ENCODE measurements around the gene RXRG.
A peak's percentile ranks its signal among the peaks of the same experiment; 100 is the strongest.

Gene RXRG

DNA sequence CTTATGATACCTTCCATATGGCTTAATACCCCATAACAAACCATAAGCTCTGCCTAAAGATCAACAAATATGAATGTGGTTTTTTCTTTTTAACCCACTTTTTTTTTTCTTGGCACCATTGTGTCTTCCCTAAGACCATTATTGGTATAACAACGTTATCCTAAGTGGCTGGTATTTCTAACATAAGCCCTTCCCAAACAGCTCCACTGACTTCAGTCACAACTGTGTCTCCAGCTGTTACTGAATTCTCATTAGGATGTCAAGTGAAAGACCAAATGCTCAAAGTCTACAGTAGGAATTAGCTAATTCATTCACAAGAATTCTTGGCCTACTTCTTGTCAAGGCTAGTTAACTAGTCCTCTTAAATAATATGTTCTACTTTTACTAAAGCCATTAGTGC lies 4.2 kb upstream of the RXRG start:
- no peak for DNase-seq (ENCODE audit: low spot score)

DNA sequence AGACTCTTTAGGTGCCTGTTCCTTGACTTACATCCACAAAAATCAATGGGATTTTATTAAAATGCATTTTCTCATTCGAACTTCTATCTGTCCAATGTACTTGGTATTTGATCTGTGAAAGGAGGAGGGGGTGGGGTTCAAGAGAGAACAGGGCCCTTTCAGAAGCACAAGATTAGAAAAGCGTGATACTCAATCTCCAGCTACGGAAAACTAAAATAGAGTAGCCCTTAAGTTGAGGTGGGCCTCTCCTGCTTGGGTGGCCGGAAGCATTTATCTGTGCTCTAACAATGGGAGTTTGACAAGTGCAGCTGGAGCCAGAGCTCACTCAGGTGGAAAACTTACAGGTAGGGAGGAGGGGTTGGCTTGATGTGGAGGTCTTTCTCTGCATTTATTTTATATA lies 462 bp upstream of the RXRG start:
- no peak for DNase-seq (ENCODE audit: low spot score)

DNA sequence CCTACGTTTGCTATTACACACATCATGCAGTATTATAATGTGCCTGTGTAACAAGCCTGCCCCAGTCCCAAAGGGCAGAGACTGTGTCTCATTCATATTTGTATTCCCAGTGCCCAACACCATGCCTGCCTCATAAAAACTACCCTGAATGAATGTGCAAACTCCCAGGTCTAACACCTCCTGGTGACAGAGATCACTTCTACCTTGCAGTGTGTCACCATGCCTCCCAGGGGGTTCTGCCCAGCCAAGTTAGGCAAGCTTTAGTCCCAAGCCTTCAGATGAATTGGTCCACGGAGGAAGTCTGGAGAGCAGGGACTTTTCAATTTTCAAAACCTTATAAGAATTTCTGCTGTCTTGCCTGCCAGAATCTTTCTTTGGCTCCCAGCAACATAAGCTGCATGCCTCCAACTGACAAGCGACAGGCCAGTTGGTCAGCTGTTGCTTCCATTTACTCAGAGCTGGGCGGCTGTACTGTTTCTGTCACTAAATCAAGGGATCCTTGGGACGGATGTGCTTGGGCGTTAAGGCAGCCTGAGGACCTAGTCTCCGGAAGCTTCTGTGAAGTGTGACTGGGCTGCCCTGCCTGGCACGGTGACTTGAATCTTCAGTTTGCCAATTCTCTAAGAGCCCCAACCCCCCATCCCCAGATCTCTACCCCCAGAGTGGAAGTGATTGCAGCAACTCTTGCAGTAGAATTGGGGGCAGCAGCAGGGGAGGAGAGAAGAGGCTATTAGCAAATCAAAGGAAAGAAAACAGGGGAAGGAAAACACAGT lies 1.2 kb downstream of the RXRG start:
- peak; percentile 34 for DNase-seq (ENCODE audit: low spot score)

DNA sequence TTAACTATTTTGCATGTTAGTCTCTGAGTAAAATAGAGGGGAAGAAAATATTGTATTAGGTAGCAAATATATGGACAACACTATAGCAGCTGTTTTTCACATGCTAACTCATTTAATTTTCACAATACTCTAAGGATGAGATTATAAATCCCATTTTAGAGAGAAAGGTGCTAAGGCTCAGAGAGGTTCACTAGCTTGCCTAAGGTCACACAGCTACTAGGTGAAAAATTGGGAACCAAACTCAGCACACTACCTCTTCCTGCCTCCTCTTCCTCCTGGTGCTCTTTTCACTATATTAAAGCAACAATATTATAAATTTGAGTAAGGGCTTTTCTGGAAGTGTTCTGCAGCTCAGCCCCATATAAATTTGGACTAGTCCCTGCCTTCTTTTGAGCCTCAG lies 2.3 kb downstream of the RXRG start:
- DNase-seq (ENCODE audit: low spot score): no peak

DNA sequence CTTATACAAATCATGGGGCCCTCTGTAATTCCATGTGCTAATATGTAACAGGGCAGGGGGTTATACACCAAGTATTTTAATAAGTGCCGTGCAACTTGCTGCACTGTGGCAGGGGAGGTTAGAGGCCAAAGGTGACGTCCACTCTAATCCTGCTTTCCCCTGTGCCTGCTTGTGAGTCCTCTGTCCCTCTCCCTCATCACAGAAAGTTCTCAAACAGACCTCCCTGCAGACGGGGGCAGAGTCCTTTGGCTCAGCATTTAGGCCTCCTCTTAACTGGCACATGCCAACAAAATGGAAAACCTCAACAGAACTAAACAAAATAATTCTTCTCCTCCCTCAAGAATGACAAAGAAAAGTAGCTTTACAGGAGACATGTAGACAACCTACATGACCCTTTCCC lies 2.9 kb downstream of the RXRG start:
- no peak for DNase-seq (ENCODE audit: low spot score)

DNA sequence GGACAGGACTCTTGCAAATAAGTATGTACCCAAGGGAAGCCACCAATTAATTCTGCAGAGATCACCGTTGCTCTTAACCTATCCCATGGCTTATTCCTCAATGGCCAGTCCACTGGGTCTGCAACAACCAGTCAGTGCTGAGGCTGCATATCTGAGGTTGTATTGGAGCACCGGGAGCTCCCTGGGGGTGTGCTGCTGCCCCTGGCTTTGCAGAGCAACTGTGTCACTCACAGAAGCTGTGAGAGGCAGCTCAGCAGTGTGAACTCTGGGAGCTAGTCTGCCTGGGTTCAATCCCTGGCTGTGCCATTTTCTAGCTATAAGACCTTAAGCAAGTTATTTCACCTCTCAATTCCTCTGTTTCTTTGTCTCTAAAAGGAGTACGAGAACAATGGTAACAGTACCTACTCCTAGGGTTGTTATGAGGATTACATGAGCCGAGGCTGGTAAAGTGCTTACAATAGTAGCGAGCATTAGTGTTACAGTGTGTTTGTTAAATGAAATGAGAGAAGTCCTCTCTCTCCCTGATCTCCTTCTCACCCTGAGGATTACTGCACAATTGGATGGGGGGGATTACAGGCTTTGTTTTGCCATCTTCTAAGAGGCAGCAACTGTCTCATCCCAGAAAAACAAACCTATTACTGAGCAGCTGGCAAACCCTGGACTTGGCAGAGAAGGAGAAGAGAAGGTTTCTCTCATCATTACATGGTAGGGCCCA lies 3.6 kb downstream of the RXRG start:
- no peak for DNase-seq (ENCODE audit: low spot score)

DNA sequence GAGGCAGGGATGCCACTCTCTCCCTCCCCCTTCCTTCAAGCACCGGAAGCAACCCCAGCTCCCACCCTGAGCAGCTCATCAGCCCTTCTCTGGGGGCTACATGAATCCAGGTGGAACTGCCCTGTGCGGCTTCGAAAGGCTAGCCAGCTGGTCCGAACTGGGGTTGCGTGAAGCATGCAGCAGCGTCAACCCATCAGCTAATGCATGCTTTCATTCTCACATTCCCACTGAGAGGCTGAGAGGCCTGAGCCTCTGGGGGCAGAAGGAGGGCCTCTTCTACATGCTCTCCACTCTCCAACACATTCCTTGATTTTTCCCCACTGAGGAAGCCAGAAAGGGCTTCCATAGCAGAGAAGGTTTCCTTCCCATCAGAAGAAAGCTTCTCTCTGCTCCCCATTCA lies 5.6 kb downstream of the RXRG start:
- no peak for DNase-seq (ENCODE audit: low spot score)

DNA sequence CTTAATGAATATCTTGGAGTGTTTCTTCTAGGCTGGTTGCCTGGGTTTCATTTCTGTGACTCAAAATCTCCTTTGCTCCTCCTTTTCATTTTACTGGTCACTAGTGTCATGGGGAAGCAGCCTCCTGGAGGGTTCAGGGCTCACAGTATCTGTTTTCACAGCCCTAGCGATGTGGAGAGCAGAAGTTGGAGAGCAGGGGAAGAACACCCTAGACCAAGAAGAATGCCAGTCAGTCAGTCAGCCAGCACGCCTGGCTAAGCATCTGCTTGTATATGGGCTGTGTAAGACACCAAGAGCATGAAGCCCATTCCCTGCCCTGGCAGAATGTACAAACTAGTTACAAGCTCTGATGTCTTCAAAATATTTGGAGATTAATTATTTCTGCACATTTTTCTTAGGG lies 7.9 kb downstream of the RXRG start:
- no peak for DNase-seq (ENCODE audit: low spot score)

DNA sequence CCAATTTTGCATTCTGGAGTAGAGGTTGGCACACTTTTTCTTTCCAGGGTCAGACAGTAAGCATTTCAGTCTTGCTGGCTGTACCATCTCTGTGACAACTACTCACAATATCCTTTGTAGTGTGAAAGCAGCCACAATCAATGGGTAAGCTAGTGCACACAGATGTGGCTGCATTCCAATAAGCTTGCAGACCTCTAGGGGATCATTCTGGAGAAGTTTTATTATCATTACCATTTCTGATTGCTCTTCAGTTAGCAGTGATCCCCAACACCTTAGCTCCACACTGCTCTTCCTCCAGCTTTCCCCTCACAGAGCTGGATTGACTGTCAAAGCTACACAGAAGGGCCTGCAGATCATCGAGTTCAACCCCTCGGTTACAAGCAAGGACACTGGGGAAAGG lies 9.1 kb downstream of the RXRG start:
- no peak for DNase-seq (ENCODE audit: low spot score)

DNA sequence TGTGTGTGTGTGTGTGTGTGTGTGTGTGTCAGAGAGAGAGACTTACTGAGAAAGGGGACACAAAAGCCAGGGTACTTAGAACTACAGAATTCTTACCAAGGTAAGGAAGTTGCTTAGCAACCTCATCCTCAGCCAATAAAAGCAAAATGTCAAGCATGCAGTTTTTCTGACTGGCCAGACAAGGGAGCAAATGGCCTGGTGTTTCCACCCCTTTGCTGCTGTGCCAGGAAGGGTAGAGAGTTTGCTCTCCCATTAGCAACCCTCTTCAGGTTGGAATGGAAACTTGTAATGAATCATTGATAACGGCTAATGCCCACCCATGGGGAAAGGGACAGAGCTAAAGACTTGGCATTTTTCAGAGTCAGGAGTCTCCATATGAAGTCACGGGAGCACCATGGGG lies 10.6 kb downstream of the RXRG start:
- DNase-seq (ENCODE audit: low spot score): no peak

DNA sequence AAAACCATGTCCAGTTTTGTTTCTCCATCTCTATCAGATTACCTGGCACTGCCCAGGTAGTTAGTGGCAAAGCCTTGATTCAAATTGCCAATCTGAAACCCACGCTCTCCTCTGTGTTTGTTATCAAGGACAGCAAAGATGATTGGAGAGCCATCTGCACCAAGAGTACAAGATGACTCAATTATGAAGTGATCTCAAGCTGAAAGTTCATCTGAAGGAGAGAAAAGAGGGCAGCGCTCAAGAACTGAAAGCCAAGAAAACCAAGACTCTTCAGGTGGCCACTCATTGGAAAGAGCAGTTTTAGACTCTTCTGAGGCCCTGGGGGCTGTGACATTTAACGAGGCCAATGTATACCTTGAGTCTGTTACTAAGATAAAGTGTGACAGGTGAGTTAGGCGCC lies 13.8 kb downstream of the RXRG start:
- DNase-seq (ENCODE audit: low spot score): no peak

DNA sequence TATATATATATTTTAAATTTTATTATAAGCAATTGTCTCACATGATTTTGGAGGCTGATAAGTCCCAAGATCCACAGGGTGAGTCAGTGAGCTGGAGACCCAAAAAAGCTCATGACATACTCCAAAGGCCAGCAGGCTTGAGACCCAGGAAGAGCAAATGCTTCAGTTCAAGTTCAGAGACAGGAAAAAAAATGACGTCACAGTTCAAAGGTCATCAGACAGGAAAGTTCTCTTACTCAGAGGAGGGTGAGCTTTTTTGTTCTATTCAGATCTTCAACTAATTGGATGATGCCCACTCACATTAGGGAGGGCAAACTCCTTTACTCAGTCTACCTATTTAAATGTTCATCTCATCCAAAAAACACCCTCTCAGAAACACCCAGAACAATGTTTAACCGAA lies 18.2 kb downstream of the RXRG start:
- DNase-seq (ENCODE audit: low spot score): no peak

DNA sequence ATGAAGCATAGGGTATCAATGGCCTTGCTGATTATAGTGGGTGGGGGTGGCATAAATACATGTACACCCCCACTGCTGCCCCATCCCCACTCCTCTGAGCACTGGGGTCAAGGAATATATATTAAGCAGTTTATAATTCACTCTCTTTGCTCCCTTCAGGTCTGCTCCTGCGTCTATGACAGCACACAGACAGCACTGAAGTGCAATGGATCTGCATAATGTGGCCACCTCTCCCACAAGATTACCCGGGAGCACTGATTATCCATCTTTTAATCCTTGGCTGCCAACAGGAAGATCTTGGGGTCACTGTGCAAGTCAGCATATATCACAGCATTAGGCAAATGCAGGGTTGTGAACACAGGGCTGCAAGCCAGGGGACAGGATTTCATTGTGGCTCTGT lies 19.3 kb downstream of the RXRG start:
- DNase-seq (ENCODE audit: low spot score): no peak

DNA sequence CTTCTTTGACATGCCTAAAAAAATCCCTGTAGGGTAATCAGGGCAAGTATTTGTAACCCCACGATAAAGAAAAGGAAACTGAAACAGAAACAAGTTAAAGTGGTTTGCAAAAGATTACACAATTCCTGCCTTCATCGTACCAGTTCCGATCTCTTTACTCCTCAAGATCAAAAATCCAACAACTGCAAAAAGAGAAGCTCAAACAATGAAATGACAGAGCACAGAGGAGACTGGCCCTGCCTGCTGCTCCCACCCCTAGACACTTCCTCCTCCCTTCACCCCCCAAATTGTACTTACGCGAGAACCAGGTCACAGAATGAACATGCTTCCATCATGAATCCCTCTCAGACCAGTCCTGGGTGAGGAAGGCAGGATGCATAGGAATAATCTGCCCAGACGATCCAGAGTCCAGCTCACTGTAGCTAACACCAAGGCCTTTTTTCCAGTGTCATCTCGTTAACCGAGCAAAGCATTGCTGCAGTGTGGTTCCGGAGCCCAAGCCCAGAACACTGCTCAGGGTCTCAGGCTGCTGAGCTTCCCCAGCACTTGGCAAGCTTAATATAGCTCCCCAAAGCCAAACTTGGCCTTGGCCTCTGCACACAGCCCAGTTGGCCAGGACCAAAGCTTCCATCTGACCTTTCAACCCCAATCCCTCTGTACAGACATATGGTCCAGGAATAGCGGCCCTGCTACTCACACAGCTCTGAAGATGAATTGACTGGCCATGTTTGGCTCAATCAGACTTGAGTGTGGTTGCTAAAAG lies 20.3 kb downstream of the RXRG start:
- DNase-seq (ENCODE audit: low spot score): no peak

DNA sequence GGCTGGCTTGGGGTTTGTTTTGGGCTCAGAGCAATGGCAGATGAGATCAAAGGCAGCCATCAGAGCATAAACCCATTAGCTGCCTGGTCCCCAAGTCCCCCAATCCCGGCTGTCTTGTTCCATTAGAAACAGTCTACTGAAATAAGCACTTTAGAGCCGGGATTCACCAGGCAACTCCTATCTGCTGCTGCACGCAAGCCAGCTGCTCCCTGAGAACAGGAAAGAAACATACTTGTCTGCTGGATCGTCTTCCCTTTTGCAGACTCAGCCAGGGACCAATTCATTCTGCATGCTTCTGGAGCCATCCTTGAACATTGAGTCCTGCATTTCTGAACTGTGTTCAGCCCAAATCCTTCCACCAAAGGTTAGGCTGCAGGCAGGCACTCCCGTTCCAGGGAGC lies 21.8 kb downstream of the RXRG start:
- no peak for DNase-seq (ENCODE audit: low spot score)

DNA sequence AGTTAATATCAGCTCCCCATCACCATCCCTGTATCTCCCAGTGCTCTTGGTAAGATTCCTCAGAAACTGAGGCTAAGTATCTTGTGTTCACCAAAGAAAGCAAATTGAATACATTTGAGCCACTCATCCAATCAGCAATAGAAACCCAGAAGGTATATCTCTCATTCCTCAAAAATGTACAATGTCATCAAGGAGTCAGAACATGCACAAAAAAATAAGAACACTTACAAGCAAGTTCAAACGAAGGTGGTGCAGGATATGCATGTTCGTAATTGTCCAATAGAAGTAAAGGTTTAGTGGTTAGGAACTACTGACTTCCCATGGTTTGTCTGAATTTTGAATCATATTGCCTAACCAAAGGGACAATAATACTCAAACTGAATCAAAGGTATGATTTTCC lies 24.3 kb downstream of the RXRG start:
- no peak for DNase-seq (ENCODE audit: low spot score)

DNA sequence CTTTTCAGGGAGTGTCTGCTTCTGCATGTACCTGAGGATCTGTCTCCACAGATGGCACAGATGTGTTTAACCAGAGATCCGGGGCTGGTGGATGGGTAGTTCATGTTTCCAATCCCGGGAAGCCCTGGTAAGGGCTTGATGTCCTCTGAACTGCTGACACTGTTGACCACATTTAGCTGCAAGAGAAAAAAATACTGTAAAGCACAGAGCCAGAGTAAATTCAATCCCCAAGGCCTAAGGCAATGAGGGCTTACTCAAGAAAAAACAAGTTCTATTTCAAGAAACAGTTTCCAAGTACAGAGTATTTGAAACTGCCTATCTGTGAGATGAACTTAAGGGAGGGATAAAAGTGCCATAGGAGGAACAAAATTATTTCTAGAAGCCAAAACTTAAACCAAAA lies 25.1 kb downstream of the RXRG start:
- no peak for DNase-seq (ENCODE audit: low spot score)

DNA sequence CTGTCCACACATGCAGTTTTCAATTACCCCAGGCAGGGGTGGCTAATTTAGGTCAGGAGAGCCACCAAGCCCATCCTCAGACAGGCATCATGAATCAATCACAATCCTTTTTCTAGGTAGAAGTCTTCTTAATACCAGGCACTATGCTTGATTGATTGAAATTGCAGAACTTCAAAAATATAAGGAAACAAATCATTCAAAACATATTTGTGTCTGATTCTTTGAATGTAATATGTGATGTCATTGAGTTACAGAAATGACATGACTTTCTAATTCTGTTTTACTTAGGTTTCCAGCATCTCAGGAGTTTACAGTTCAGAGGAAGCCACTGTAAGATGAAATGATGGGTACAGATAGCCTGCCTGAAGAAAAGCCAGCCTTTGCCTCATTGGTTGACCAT lies 26.7 kb downstream of the RXRG start:
- no peak for DNase-seq (ENCODE audit: low spot score)

DNA sequence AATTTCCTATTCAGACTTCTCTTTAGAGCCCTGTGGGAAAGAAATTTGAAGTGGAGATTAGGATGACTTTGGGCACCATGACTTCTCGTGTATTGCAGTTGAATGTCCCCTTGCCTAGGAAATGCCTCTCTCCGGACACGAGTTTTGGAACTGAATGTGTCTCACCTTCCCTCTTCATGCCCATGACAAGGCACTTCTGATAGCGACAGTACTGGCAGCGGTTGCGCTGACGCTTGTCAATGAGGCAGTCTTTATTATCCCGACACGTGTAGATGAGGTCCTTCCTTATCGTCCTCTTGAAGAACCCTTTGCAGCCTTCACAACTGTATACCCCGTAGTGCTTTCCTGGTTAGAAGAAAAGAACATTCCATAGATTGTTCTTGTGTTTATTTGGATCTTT lies 28.1 kb downstream of the RXRG start:
- no peak for DNase-seq (ENCODE audit: low spot score)

DNA sequence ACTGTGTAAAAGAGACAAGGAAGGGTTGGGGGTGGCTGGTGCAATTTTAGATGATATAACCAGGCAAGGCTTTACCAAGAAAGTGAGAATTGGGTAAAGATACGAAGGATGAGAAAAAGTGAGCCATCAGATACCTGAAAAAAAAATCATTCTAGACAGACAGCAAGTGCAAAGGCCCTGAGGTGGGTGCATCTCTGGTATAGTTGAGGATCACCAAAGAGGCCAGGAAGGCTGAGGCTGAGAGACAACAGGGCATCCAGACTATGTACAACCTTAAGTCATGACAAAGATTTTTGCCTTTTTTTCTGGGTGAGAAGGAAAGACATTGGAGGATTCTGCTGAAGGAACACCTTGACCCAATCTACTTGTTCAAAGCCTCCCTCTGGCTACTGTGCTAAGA lies 29.9 kb downstream of the RXRG start:
- DNase-seq (ENCODE audit: low spot score): no peak

DNA sequence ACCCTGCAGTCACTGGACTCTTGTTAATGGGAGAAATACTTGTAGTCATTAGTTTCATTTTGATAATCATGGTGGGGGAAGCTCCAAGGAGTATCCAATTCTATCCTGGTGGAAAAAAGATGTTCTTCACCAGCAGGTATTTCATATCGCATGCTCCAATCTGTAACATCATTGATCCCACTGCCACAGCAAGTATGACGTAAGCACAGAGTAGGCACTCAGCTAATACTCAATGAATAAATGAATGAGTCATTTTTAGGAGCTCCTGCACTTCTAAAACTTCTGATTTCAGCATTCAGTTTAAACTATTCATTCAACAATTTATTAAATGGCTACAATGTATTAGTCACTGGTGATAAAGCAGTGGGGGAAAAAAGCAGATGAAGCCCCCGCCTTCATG lies 30.3 kb downstream of the RXRG start:
- DNase-seq (ENCODE audit: low spot score): no peak

DNA sequence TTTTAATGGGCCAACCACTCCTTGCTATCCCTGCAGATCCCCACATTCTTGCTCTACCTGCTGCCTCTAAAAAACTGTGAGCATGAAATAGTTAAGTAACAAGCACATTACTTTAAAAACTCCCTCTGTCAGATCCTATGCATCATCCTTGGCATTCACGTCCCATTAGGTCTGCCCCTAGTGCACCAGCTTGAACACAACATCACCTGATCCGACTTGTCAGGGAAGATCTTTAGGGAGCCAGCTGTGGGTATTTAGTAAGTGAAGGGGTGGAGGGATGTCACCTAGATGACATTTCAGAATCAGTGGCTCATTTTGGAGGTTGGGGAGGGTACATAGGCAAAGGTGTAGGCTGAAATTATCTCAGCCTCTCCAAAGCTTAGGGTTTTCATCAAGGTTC lies 33.5 kb downstream of the RXRG start:
- peak; percentile 20 for DNase-seq (ENCODE audit: low spot score)

DNA sequence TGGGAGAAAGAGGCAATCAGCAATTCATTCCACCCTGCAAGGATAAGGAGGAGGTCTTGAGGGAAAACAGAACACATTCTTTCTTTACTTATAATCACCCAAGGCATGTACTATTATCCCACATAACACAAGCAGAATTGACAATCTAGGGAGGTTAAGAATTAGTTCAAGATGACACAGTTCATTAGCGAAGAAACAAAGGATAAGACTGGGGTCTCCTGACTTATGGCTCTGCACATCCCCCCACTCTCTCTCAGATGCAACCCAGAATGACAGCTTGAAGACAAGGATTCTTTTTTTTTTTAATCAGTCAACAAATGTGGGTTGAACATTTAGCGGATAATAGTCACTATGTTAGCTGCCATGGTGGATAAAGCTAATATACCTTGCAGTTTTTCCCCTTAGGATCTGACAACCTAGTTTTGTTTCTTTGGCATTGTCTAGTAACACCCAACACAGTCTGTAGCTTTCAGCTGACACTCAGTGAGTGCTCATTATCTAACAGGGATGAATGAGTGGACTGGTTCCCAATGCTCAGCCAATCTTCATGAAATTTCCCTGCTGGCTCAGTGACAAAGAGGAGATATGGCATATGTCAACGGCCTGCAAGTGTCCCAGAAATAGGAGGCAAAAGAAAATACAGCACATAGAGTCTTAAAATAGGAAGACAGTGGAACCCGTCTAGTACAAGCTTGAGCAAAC lies 35.1 kb downstream of the RXRG start:
- no peak for DNase-seq (ENCODE audit: low spot score)
